GM10266 (cell line): Measurements from ENCODE around the gene RGS6.

Source experiments
- DNase-seq: peaks from one replicate; pipeline ENCODE4 v3.0.0; 2012; ENCODE audit errors: extremely low spot score
- CTCF ChIP-seq: IDR thresholded peaks from 2 replicates; pipeline ENCODE4 v1.5.1; 2012; ENCODE audit warnings: mild to moderate bottlenecking, low read depth; ENCODE audit not compliant: control insufficient read depth, insufficient read depth; ENCODE audit errors: missing control alignments

Gene RGS6

GRCh38 chr14:72305561-72305960 lies 373.3 kb downstream of the RGS6 start:
- TF ChIP-seq CTCF, result no peak

GRCh38 chr14:72308967-72309485 lies 376.8 kb downstream of the RGS6 start:
- no peak for TF ChIP-seq CTCF
- DNase-seq, result no peak

More at GRCh38 chr14:72305561-72305960, 373.3 kb downstream of the RGS6 start:
- DNase-seq, result no peak

GRCh38 chr14:72311116-72311515 lies 378.9 kb downstream of the RGS6 start:
- no peak for DNase-seq
- no peak for TF ChIP-seq CTCF

GRCh38 chr14:72311516-72311915 lies 379.3 kb downstream of the RGS6 start:
- TF ChIP-seq CTCF, result no peak
- no peak for DNase-seq

GRCh38 chr14:72314808-72315435 lies 382.7 kb downstream of the RGS6 start:
- DNase-seq, result no peak
- no peak for TF ChIP-seq CTCF

- no peak for TF ChIP-seq CTCF
- DNase-seq, result no peak
These were observed 383.5 kb downstream of the RGS6 start for GRCh38 chr14:72315714-72316113.

- peak; percentile 15 for DNase-seq
- TF ChIP-seq CTCF, result no peak
These were observed 386.4 kb downstream of the RGS6 start for GRCh38 chr14:72318648-72319047.
